Measurements from ENCODE around the gene SELENOO.

Gene SELENOO

GRCh38 chr22:50182176-50183081 is 18.4 kb upstream of the SELENOO start:
- no peak overlapping the region for H3K4me3 ChIP-seq (ENCODE audit: control insufficient read depth, low read depth, low read length)
- no peak for DNase-seq (ENCODE audit: low read depth)
- TF ChIP-seq CTCF (IDR thresholded peaks at IDR 0.05; ENCODE audit: control insufficient read depth, insufficient read depth, low read depth, low read length, missing control alignments) = no peak

GRCh38 chr22:50183141-50183971 is 17.5 kb upstream of the SELENOO start:
- no peak overlapping the region for H3K4me3 ChIP-seq (ENCODE audit: control insufficient read depth, low read depth, low read length)
- TF ChIP-seq CTCF (IDR thresholded peaks at IDR 0.05; ENCODE audit: control insufficient read depth, insufficient read depth, low read depth, low read length, missing control alignments) = no peak
- no peak for DNase-seq (ENCODE audit: low read depth)

- no peak for DNase-seq (ENCODE audit: low read depth)
- no peak for TF ChIP-seq CTCF (IDR thresholded peaks at IDR 0.05; ENCODE audit: control insufficient read depth, insufficient read depth, low read depth, low read length, missing control alignments)
- H3K4me3 ChIP-seq (ENCODE audit: control insufficient read depth, low read depth, low read length) = no peak overlapping the region
Observed at GRCh38 chr22:50184004-50184901, 16.6 kb upstream of the SELENOO start.

- H3K4me3 ChIP-seq (ENCODE audit: control insufficient read depth, low read depth, low read length) = peak overlapping the region; percentile 56
Observed at GRCh38 chr22:50184902-50185374, 15.9 kb upstream of the SELENOO start.

GRCh38 chr22:50185375-50186087 is 15.3 kb upstream of the SELENOO start, which contains the start of gene TRABD:
TSS of gene TRABD (plus strand) at chr22:50185913. CDS start at chr22:50193061, 7,148 bp downstream.
- no peak for TF ChIP-seq CTCF (IDR thresholded peaks at IDR 0.05; ENCODE audit: control insufficient read depth, insufficient read depth, low read depth, low read length, missing control alignments)
- H3K4me3 ChIP-seq (ENCODE audit: control insufficient read depth, low read depth, low read length) = peak within 1 kb of the TSS; percentile 74
- peak; percentile 38 for DNase-seq (ENCODE audit: low read depth)

More at GRCh38 chr22:50184902-50185374, 15.9 kb upstream of the SELENOO start:
- no peak for TF ChIP-seq CTCF (IDR thresholded peaks at IDR 0.05; ENCODE audit: control insufficient read depth, insufficient read depth, low read depth, low read length, missing control alignments)
- DNase-seq (ENCODE audit: low read depth) = no peak
